SU-DHL-6 (cell line): ENCODE measurements around the gene KRT15.

Source experiments
- H2AFZ ChIP-seq: fragments of 200-600 bp; sonication (generic); 2 replicates; pipeline ENCODE4 v1.6.1; 2014; ENCODE audit warnings: low read depth, mild to moderate bottlenecking, moderate library complexity, mixed read lengths, antibody characterized with exemption, low read length; ENCODE audit not compliant: severe bottlenecking
- H3F3A ChIP-seq: fragments of 200-600 bp; shearing (Covaris generic); 2 replicates; pipeline ENCODE4 v1.6.0; 2016; ENCODE audit warnings: antibody characterized with exemption, mild to moderate bottlenecking; ENCODE audit not compliant: insufficient read depth
- H3K27ac ChIP-seq: fragments of 200-600 bp; sonication (generic); 2 replicates; pipeline ENCODE4 v1.5.1; 2016; ENCODE audit warnings: low read depth, mild to moderate bottlenecking, low read length, moderate library complexity, mixed read lengths
- H3K27me3 ChIP-seq: fragments of 200-600 bp; sonication (generic), shearing (Covaris generic); 2 replicates; pipeline ENCODE4 v1.6.0; 2014; ENCODE audit warnings: mild to moderate bottlenecking, low read length
- H3K36me3 ChIP-seq: fragments of 200-600 bp; sonication (generic); 2 replicates; pipeline ENCODE4 v1.6.1; 2014; ENCODE audit warnings: mild to moderate bottlenecking, low read length, mixed read lengths
- H3K4me2 ChIP-seq: fragments of 300-600, 200-600 bp; shearing (Covaris generic), sonication (generic); 2 replicates; pipeline ENCODE4 v1.6.0; 2014; ENCODE audit warnings: low read length, low read depth, mild to moderate bottlenecking; ENCODE audit not compliant: poor library complexity, severe bottlenecking
- H3K4me3 ChIP-seq: fragments of 200-600 bp; sonication (generic); 2 replicates; pipeline ENCODE4 v1.5.1; 2014; ENCODE audit warnings: antibody characterized with exemption, low read length, mild to moderate bottlenecking, mixed read lengths; ENCODE audit not compliant: insufficient read depth, poor library complexity, severe bottlenecking
- H3K79me2 ChIP-seq: fragments of 200-600 bp; sonication (generic); 2 replicates; pipeline ENCODE4 v1.6.1; 2014; ENCODE audit warnings: mild to moderate bottlenecking, low read length, moderate library complexity; ENCODE audit not compliant: insufficient read depth
- H3K9ac ChIP-seq: fragments of 200-600 bp; sonication (generic); 2 replicates; pipeline ENCODE4 v1.7.0; 2014; ENCODE audit warnings: mild to moderate bottlenecking, low read length
- H3K9me2 ChIP-seq: fragments of 200-600 bp; sonication (generic); replicated peaks from 2 replicates; pipeline ENCODE4 v1.6.1; 2014; ENCODE audit warnings: low read length; ENCODE audit not compliant: insufficient read depth
- H3K9me3 ChIP-seq: fragments of 200-600 bp; sonication (generic); 2 replicates; pipeline ENCODE4 v1.6.1; 2014; ENCODE audit warnings: low read length, mixed read lengths; ENCODE audit not compliant: insufficient read depth
- H4K20me1 ChIP-seq: fragments of 200-600 bp; sonication (generic); 2 replicates; pipeline ENCODE4 v1.6.1; 2014; ENCODE audit warnings: low read depth, mild to moderate bottlenecking, antibody characterized with exemption, low read length, moderate library complexity, mixed read lengths
- CTCF ChIP-seq: fragments of 200-600 bp; sonication (generic); IDR thresholded peaks from one replicate; pipeline ENCODE4 v1.5.1; 2017; ENCODE audit warnings: antibody characterized with exemption, mild to moderate bottlenecking, low read length, moderate library complexity; ENCODE audit not compliant: insufficient read depth, poor library complexity, severe bottlenecking
- EZH2phosphoT487 ChIP-seq: fragments of 200-600 bp; sonication (generic), shearing (Covaris generic); conservative IDR thresholded peaks from 2 replicates; pipeline ENCODE4 v1.6.1; 2018; ENCODE audit warnings: mild to moderate bottlenecking, antibody characterized with exemption, low read length, moderate library complexity, mixed read lengths

Gene KRT15

DNA sequence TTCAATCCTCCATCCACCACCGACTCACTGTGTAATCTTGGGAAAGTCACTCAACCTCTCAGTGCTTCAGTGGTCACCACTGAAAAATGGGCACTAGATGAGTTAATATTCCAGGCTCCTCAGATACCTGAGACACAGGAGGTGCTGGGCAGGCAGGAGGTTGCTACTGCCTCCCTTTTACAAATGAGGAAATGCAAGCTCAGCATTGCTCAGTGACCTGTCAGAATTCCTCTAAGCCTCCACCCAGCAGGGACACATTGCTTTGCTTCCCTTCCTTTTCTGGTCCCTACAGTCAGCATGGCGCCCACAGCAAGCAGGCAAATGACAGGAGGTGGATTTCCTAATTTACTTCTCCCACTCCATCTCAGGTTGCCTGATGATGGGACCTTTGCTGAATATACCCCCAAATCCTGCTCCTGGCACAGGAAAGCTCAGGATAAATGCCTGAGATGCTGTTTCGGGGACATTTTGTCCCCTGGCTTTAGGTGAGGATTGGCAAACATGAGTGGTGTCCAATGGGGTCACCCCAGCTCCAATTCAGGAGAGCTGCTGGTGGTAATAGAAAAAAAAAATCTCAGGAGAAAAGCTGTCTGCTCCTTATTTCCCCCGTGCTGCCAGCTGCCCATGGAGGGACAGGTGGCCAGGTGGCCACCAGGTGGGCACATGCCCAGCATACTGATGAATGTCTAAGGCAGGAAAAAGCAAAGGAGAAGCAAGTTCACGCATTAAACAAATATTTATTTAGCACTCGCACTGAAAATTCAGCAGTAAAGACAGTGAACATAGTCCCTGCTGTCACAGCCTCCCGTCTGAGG, 8.2 kb downstream of the KRT15 start:
- Histone ChIP-seq H3K4me2 (no peak overlapping the region), H2AFZ (no peak overlapping the region), H3K27ac (no peak overlapping the region), H4K20me1 (no peaks in the 10 kb centered on the region), H3K9ac (no peak overlapping the region), H3K79me2 (no peaks in the 10 kb centered on the region), H3K36me3 (no peaks in the 10 kb centered on the region), H3K27me3 (no peaks in the 10 kb centered on the region), H3F3A (no peaks in the 10 kb centered on the region), H3K9me2 (no peaks in the 10 kb centered on the region), H3K4me3 (no peak overlapping the region), H3K9me3 (no peaks in the 10 kb centered on the region)
- no peak for TF ChIP-seq EZH2phosphoT487
- no peak for TF ChIP-seq CTCF

- Histone ChIP-seq H3K9ac (no peak overlapping the region), H3K36me3 (no peaks in the 10 kb centered on the region), H3K27me3 (no peaks in the 10 kb centered on the region), H3K9me3 (no peaks in the 10 kb centered on the region), H3K79me2 (no peaks in the 10 kb centered on the region), H3K27ac (no peak overlapping the region), H3K4me3 (no peak overlapping the region), H3K4me2 (no peak overlapping the region), H3K9me2 (no peaks in the 10 kb centered on the region), H4K20me1 (no peaks in the 10 kb centered on the region), H2AFZ (no peak overlapping the region), H3F3A (no peaks in the 10 kb centered on the region)
- TF ChIP-seq CTCF (no peak), EZH2phosphoT487 (no peak)
Measured at GRCh38 chr17:41507315-41507880, 11.3 kb downstream of the KRT15 start.

DNA sequence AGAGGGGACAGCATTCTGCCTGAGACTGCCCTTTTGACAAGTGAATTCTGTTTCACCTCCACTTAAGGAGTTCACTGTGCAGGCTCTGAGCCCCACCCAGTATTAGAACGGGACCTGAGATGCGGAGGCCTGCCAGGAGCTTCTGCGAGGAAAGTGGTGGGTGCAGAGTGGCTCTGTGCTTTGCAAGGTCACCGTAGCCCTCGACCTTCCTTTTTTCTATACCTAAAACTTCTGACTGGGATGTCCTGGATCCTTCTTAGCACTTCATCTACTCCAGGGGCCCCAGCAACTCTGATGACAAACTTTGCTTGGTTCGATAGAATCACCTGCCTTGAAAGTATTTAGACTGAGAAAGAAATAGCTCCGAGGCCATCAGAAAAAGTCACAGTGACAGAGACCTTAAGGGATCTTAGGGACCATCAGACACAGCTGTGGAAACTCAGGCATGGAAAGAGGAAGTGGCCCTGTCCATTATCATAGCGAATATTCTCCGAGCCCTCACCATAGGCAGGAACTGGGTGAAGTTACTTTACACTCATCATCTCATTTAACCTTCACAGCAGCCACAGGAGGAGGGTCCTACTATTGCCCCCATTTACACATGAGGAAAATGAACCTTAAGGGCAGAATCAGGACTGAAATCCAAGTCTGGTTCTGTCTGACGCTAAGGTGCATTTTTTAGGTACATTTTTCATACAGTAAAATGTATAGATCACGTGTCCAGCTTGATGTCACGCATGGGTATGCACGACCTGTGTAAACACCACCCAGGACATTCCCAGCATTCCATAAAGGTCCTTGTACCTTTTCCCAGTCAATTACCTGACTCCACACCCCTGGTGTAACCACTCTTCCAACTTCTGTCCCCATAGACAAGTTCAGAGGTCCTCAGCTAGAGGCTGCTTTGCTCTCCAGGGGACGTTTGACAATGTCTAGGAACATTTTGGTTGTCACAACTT, 12.6 kb downstream of the KRT15 start:
- H3K9me3 ChIP-seq, result no peaks in the 10 kb centered on the region
- H3K27ac ChIP-seq, result no peak overlapping the region
- no peaks in the 10 kb centered on the region for H3F3A ChIP-seq
- no peak overlapping the region for H3K9ac ChIP-seq
- H3K4me3 ChIP-seq, result no peak overlapping the region
- TF ChIP-seq EZH2phosphoT487, result no peak
- no peak for TF ChIP-seq CTCF
- no peaks in the 10 kb centered on the region for H3K27me3 ChIP-seq
- no peaks in the 10 kb centered on the region for H4K20me1 ChIP-seq
- H3K79me2 ChIP-seq, result no peaks in the 10 kb centered on the region
- H3K4me2 ChIP-seq, result no peak overlapping the region
- no peaks in the 10 kb centered on the region for H3K36me3 ChIP-seq
- no peaks in the 10 kb centered on the region for H3K9me2 ChIP-seq
- H2AFZ ChIP-seq, result no peak overlapping the region
